ENCODE data around the gene MYRF. TPM values are rescaled to one million over a fixed set of nuclear protein-coding genes. Genes with fewer than 3 reads are reported as not detected.
A peak's percentile ranks its signal among the peaks of the same experiment; 100 is the strongest.

The MYRF gene
- total and polyA plus RNA-seq, 2 of the 13 experiments (the other 11 are each of a cell fraction or from before 2014, with no cell fraction given): 10.2 to 25.9 TPM

DNA sequence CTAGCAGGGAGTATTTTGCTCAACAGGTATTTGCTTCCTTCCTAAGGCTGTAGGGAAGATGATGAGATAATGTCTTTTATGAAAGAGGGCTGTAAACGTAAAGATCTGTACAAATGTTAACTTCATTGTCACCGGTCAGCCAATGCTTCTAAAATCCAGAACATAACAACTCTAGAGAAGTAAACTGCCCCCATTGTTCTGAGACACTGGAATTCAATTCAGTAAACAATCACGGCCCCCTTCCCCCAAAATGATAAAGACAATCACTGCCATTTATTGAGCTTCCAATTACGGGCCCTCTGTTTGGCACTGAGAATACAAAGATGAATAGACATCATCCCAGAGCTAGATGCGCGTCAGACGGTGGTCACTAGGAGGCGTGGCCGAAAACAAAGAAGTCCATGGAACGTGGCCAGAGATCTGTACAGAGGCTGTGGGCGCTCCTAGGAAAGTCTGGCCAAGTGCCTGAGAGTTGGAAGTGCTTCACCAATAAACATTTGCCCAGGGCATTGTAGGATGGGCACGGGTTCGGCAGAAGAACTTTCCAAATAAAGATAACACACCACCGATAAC is 39.4 kb downstream of the MYRF start (continued):
- TF ChIP-seq, protein P1, sequence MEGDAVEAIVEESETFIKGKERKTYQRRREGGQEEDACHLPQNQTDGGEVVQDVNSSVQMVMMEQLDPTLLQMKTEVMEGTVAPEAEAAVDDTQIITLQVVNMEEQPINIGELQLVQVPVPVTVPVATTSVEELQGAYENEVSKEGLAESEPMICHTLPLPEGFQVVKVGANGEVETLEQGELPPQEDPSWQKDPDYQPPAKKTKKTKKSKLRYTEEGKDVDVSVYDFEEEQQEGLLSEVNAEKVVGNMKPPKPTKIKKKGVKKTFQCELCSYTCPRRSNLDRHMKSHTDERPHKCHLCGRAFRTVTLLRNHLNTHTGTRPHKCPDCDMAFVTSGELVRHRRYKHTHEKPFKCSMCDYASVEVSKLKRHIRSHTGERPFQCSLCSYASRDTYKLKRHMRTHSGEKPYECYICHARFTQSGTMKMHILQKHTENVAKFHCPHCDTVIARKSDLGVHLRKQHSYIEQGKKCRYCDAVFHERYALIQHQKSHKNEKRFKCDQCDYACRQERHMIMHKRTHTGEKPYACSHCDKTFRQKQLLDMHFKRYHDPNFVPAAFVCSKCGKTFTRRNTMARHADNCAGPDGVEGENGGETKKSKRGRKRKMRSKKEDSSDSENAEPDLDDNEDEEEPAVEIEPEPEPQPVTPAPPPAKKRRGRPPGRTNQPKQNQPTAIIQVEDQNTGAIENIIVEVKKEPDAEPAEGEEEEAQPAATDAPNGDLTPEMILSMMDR (CRISPR knock-in tag; IDR thresholded peaks at IDR 0.05): peak; percentile 34; the same call in 1 of the 2 replicates
- TF ChIP-seq, protein P2, sequence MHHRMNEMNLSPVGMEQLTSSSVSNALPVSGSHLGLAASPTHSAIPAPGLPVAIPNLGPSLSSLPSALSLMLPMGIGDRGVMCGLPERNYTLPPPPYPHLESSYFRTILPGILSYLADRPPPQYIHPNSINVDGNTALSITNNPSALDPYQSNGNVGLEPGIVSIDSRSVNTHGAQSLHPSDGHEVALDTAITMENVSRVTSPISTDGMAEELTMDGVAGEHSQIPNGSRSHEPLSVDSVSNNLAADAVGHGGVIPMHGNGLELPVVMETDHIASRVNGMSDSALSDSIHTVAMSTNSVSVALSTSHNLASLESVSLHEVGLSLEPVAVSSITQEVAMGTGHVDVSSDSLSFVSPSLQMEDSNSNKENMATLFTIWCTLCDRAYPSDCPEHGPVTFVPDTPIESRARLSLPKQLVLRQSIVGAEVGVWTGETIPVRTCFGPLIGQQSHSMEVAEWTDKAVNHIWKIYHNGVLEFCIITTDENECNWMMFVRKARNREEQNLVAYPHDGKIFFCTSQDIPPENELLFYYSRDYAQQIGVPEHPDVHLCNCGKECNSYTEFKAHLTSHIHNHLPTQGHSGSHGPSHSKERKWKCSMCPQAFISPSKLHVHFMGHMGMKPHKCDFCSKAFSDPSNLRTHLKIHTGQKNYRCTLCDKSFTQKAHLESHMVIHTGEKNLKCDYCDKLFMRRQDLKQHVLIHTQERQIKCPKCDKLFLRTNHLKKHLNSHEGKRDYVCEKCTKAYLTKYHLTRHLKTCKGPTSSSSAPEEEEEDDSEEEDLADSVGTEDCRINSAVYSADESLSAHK (CRISPR knock-in tag; IDR thresholded peaks at IDR 0.05; ENCODE audit: borderline replicate concordance): no peak
- TF ChIP-seq FOXM1 (CRISPR knock-in tag; IDR thresholded peaks at IDR 0.05): no peak
- 0 out of 2 replicates have a peak, but pooled peaks have one; percentile 34 for TF ChIP-seq ZNF670 (CRISPR knock-in tag; IDR thresholded peaks at IDR 0.05; ENCODE audit: borderline replicate concordance)
- no peak for TF ChIP-seq FOXA1 (IDR thresholded peaks at IDR 0.05)
- no peak for TF ChIP-seq FOXA1 (CRISPR knock-in tag; IDR thresholded peaks at IDR 0.05)
- peak; percentile 30; the same call in 1 of the 2 replicates for TF ChIP-seq ZNF564 (CRISPR knock-in tag; IDR thresholded peaks at IDR 0.05)
- no peak for TF ChIP-seq SNRNP70 (IDR thresholded peaks at IDR 0.05; ENCODE audit: low read depth, low read length)
- TF ChIP-seq, protein P3, sequence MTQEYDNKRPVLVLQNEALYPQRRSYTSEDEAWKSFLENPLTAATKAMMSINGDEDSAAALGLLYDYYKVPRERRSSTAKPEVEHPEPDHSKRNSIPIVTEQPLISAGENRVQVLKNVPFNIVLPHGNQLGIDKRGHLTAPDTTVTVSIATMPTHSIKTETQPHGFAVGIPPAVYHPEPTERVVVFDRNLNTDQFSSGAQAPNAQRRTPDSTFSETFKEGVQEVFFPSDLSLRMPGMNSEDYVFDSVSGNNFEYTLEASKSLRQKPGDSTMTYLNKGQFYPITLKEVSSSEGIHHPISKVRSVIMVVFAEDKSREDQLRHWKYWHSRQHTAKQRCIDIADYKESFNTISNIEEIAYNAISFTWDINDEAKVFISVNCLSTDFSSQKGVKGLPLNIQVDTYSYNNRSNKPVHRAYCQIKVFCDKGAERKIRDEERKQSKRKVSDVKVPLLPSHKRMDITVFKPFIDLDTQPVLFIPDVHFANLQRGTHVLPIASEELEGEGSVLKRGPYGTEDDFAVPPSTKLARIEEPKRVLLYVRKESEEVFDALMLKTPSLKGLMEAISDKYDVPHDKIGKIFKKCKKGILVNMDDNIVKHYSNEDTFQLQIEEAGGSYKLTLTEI (CRISPR knock-in tag; conservative IDR thresholded peaks at IDR 0.05): no peak
- TF ChIP-seq ZNF101 (CRISPR knock-in tag; IDR thresholded peaks at IDR 0.05; ENCODE audit: borderline replicate concordance, low read depth): no peak
- TF ChIP-seq, protein P4, sequence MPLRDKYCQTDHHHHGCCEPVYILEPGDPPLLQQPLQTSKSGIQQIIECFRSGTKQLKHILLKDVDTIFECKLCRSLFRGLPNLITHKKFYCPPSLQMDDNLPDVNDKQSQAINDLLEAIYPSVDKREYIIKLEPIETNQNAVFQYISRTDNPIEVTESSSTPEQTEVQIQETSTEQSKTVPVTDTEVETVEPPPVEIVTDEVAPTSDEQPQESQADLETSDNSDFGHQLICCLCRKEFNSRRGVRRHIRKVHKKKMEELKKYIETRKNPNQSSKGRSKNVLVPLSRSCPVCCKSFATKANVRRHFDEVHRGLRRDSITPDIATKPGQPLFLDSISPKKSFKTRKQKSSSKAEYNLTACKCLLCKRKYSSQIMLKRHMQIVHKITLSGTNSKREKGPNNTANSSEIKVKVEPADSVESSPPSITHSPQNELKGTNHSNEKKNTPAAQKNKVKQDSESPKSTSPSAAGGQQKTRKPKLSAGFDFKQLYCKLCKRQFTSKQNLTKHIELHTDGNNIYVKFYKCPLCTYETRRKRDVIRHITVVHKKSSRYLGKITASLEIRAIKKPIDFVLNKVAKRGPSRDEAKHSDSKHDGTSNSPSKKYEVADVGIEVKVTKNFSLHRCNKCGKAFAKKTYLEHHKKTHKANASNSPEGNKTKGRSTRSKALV (CRISPR knock-in tag; IDR thresholded peaks at IDR 0.05): no peak
- TF ChIP-seq JUND (CRISPR knock-in tag; IDR thresholded peaks at IDR 0.05): no peak
- no peak for TF ChIP-seq ZNF33B (CRISPR knock-in tag; IDR thresholded peaks at IDR 0.05)

Measured in HepG2 (cell line).